GM21367 (cell line): Measurements from ENCODE around the gene TSPAN5.

ENCODE experiments used
- ATAC-seq: cut with Tn5 transposase; IDR thresholded peaks from one replicate; pipeline ENCODE4 v1.9.1; 2021; ENCODE audit not compliant: unreplicated experiment

The TSPAN5 gene

GRCh38 chr4:98601708-98602107 lies 56.7 kb downstream of the TSPAN5 start:
- ATAC-seq: no peak

GRCh38 chr4:98599617-98600205 lies 58.7 kb downstream of the TSPAN5 start:
- ATAC-seq: no peak

DNA sequence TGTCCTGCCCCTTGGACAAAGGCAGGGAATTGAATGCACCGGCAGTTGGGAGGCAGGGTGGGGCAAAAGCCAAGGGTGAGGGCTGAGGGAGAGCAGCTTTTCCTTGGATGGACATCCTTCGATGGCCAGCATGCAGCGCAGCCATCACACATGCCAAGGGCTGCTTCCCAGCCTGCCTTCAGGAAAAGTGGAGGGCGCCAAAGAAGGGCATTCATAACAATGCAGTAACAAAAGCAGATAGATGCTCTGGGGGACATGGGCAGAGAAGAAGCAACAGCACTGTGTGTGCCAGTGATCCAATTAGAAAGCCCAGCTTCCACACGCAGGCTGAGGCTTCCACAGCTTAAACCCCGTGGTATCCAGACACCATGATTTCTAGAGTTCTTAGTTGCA lies 71.5 kb downstream of the TSPAN5 start:
- no peak for ATAC-seq

- ATAC-seq: no peak
Observed at GRCh38 chr4:98586291-98586961, 72.0 kb downstream of the TSPAN5 start.

- no peak for ATAC-seq
Observed at GRCh38 chr4:98585596-98585995, 72.8 kb downstream of the TSPAN5 start.

GRCh38 chr4:98584265-98584664 lies 74.1 kb downstream of the TSPAN5 start:
- no peak for ATAC-seq

DNA sequence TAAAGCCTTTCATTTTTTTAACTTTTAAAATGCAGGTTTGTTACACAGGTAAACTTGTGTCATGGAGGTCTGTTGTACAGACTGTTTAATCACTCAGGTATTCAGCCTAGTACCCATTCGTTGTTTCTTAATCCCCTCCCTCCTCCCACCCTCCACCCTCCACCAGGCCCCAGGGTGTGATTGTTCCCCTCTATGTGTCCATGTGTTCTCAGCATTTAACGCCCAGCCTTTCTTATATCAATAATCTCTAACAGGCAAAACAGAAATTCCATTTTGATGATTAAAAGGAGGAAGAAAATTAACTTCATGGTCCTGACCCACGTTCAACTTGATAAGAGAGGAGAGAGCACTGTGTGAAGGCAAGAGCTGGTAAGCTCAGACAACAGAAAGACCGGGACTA lies 75.1 kb downstream of the TSPAN5 start:
- no peak for ATAC-seq

DNA sequence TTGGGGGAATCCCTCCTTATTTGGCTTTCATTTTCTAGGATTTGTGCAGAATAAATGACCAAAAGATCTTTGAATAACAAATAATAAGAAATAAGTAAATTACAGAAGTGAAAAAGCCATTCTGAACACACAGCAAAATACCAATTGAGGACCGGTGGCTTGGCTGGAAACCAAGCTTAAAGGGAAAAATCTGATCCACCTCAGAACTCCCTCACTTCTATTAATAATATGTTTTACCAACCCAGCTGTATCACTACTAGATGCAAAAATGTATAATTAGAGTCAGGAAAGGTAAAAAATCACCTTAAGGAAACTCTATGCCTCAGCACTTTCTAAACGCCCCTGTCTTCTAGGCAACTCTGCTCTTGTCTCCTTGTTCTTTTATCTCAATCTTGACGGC lies 77.3 kb downstream of the TSPAN5 start:
- no peak for ATAC-seq

DNA sequence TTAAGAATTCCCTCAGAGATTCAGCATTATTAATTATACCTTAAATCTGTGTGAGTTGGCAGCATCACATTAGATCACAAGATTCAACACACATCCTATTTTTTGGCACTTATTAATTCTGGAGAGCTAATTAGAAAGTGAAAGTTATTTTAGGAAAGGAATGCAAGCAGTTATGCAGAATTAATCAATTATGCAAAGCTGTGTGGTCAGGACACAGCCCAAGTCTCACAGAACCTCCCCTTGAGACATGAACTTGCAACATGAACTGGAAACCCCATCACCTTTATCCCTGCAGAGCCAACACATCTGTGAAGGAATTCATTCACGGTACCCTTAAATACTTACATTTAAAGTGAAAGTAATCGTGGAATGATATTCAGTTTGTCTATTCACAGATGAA lies 80.5 kb downstream of the TSPAN5 start:
- no peak for ATAC-seq

DNA sequence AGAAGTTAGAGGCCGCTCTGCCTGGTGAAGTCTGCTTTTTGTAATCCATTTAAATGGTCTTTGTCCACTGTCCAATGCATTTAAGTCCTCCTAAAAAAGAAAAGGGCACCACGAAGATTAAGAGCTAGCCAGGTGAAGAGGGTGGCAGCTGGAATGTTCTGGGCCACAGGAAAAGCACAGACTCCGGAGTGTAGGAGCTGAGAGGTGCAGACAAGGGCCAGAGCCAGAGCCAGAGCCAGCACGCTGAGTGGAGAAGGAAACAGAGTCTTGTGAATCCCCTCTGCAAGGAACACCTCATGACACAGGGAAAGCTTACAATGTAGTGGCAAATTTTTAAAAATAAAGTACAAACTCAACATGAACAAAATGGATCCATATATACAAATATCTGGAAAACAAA lies 83.6 kb downstream of the TSPAN5 start:
- ATAC-seq: no peak

GRCh38 chr4:98573791-98574190 lies 84.6 kb downstream of the TSPAN5 start:
- ATAC-seq: no peak

DNA sequence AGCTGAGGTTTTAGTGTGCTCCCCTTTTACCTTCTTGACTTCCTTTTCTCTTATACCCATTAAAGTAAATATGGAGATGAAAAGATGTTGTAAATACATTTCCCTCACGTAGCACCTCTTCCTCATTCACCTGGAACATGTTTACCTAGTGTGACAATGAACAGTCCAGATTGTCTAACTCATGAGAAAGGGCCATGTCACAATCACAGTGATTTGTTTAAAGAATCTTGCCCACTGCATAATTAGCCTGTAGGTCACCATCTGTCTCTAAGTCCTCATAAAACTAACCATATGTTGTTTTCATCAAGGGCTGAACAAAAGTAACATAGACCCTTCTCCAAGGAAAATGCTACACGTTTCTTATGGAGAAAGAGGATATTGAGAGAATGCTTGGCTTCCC lies 85.7 kb downstream of the TSPAN5 start:
- no peak for ATAC-seq

- no peak for ATAC-seq
Observed at GRCh38 chr4:98571161-98571786, 87.1 kb downstream of the TSPAN5 start.

DNA sequence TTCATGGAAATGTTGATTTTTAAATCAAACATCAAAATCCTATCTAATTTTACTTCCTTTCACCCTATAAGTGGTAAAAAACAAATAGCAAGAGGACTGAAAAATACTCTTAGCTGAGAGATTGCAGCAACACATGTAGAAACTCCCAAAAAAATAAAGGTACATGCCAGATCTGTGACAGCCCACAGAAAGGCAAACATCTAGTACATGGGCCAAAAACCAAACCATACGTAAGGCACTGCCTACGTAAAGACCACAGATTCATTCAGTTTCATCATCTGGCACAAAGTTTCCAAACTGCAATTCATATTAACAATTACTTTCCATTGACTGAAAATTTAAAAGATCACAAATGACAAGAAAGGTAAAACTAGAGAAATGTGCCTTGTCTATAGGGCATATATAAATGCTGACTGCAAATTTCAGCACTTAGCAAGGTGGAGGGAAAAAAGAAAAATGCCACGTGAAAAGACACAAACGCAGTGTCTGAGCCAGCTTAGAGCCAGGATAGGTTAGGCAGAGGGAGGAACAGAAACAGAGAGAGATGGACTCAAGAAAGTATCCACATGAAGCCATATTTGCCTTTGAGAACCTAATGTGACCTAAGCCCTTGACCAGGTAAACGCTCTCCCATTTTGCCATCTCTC lies 88.1 kb downstream of the TSPAN5 start:
- ATAC-seq: no peak

DNA sequence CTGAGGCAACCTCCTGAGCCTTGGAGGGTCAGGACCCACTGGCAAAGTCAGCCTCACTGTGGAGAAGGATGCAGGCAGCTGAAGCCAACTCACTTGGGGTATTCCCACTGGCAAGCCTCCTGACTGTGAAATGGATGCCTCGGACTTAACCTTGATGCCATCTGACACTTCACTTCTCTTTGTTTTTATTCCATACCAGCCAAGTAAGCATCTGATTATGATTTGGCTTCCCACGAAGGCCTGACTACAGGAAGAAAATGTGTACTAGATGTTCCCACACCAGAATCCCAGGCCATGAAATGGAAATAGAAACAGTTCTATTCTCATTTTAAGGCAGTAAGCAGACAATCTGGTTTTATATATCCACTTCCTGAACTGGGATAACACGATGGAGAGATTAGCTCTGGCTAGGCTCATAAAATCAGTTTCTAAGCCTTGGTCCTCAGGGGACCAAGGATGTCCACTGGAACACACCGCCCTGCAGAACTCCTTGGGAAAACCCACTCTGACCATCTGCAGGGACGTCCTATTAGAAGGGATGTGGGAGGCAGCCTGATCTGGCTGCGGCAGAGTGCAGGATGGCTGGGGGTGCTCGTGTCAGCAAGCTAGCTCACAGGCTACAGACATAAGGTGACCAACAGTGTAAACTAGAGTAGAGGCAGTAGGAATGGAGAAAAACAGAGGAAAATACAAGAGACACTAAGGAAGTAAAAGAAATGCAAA lies 89.3 kb downstream of the TSPAN5 start:
- no peak for ATAC-seq

GRCh38 chr4:98567611-98568010 lies 90.8 kb downstream of the TSPAN5 start:
- no peak for ATAC-seq

- no peak for ATAC-seq
Observed at GRCh38 chr4:98566361-98567008, 91.9 kb downstream of the TSPAN5 start.

DNA sequence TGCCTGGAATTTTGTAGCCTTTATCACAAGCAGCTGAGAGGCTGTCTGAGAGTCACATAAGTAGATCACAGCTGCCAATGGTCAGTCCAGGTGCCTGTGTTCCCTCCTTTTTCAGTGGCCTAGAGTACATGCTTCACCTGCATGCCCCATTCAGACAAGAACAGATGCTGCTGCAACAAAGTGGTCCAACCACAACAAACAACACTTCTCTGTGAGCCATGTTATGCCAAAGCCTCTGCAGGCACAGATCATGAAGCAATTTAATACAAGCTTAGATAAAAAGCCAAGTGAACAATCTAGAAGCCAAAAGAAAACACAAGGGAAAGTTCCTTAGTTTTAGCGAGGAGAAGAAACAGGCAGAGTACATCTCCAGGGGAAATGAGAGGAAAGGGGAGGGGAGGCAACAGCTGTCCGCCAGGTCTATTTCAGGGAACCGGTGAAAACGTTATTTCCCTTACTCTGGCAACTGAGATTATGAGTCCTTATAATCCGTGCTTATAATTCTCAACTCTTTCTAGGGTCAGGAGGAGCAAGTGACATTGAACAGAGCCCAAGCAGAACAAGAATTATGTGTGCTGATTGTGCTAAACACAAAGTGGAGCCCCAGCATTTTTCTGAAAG lies 92.6 kb downstream of the TSPAN5 start:
- ATAC-seq: no peak

DNA sequence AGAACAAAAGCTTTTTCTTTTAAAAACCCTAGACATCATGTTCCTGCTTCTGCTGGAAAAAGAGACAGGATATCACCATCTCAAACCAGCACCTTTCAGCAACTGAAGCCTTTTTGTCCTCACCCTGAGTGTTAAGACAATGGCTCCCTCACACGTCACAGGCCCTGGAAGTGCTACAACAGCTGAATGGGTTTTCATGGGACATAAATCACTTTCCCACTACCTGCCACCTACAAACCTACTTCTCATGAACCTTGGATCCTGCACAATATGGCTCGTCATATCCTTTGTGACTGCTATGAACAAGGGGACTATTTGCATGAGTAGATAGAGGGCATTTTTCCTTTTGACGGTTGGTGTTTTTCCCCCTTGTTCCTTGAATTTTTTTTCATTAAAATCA lies 93.6 kb downstream of the TSPAN5 start:
- ATAC-seq: no peak

- ATAC-seq: no peak
Observed at GRCh38 chr4:98560321-98560720, 98.1 kb downstream of the TSPAN5 start.
